Glomerular endothelial cell (primary cell): ENCODE data around the gene PHF2. TPM values are rescaled to one million over a fixed set of nuclear protein-coding genes. Genes with fewer than 3 reads are reported as not detected.
"Not testable (repeated sequence)": the region's sequence is repeated elsewhere in the genome, so short reads cannot be mapped to it uniquely, and the experiment has no call there.

Source experiments
- DNase-seq: peaks from one replicate; pipeline ENCODE4 v3.0.0-alpha.2; 2011; ENCODE audit warnings: low read depth, low spot score; ENCODE audit errors: extremely low read depth
- total RNA-seq: library from RNA; depleted of rRNA; stranded (reverse); fragments of >200 nt; gene quantifications from 2 replicates; pipeline ENCODE4 v1.2.3, GENCODE V29; 2015

Gene PHF2
- total RNA-seq, 1 donor from 2014 or later = 22.9 TPM

DNA sequence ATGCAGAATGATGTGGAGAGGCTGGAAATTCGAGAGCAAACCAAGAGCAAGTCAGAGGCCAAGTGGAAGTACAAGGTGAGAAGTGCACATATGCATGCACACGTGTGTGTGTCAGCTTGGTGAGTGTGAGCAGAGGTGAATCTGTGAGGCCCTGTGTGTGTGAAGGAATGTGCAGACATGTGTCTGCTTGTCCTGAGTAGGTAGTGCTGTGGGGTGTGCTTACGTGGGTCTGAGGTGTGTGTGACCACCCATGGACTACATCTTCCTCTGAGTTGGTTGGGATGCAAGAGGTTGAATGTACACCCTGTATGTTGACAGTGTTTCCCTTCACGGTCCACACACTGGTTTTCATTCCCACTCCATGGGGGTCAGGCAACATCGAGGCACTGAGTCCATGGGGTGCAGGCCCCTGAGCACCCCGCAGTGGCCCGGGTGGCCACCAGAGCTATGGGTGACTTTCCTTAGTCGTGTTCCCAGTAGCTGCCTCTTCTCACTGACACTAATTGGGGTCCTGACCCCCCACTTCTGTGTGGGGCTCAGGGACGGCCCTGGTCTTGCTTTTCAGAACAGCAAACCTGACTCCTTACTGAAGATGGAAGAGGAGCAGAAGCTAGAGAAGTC lies 86.7 kb downstream of the PHF2 start:
- DNase-seq = no peak

DNA sequence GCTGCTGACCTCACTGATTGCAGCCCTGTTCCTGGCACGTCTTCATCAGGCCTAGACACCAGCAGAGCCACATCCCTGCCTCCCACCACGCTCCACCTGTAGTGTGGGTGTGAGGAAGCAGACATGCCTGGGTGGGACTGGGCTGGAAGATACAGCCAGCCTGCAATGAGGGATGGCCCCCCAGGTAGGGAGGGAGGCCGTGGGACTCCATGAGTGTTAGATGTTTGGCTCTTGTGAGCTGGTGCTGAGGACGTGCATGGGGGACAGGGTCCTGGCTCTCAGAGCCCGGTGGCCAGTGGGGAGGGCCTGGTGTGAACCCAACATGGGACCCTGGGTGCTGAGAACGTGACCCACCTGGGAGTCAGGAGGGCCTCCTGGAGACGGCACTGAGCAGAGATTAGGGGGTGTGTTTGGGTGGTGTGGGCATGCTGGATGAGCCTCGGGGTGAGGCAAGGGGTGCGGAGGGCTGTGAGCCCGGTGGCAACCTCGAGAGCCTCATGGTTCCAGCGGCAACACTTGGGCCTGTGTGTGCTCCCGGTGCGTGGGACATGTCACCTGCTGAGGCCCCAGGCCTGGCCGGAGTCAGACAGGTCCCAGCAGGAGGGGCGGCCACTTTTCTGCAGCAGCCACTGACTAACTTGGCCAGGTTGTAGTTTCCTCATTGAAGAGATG lies 87.6 kb downstream of the PHF2 start:
- DNase-seq = no peak

DNA sequence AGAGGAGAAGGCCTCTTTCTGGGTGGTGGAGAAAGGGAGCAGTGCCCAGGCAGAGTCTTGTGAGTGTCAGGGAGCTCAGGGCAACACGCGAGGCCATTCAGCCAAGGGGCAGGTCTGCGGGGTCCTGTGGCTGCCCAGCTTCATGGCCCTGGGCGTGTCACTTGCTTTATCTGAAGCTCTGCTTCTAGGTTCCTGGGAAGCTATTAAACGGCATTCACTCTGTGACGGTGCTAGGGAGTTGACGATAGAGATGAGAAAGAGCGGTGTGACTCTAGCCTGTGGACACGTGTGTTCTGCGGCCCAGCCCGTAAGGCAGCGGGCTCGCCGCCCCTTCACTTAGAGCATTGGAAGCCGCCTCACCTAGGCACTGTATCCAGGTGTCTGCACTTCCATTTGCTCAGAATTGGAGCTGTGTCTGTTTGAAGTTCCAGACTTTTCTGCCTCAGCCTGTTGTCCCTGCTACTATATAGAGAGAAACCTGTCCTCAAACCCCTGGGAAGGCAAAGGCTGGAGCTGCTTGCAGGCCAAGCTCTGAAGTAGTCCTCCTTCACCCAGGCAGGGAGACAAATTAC lies 88.3 kb downstream of the PHF2 start:
- DNase-seq = no peak

DNA sequence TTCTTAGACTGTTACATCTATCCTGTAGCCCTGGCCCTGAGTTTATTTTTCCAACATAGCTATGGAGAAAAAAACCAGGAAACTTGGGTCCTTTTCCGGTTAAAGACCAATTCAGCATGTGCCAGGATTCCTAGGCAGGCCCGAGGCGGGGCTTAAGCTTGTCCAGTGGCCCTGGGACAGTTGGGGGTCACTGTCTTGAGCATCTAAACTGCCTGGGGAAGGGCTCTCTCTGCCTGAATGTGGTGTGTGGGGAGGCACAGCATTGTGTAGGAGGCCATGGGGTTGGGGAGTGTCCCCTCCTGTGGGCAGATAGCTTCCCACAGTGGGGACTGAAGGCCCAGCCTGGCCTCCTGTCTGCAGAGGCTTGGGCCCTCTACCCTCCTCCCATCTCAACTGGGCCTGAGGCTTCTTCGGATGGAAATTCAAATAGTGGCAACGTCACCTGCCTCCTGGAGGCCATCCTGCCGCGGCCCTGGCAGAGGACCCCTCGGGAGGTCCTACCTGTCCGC lies 88.8 kb downstream of the PHF2 start:
- no peak for DNase-seq

DNA sequence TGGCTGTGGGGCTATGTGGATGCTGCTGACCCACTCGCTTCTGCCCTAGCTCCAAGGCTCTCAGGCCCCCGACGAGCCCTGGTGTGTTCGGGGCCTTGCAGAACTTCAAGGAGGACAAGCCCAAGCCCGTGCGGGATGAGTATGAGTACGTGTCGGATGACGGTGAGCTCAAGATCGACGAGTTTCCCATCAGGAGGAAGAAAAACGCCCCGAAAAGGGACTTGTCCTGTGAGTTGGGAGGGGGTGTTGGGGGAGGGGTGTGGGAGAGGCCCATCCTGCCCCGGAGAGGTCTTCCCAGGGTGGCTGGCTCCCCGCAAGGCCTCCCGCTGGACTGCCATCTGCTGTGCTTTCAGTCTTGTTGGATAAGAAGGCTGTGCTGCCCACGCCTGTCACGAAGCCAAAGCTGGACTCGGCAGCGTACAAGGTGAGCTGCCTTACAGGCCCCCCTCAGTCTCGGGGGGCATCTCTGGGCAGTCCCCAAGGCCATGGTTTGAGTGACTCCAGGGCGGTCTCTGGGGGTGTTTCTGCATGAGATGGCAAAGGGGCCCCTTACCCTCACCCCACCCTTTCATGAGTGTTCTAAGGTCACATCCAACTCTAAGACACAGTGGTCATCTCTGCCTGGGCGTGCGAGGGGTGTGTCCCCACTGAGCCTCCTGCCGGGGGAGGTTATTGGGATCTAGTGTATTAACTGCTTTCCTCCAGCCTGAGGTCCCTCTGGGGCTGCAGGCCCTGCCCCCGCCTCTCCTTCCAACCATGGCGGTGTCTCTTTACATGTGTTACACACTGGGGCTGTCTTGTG lies 89.5 kb downstream of the PHF2 start:
- no peak for DNase-seq

DNA sequence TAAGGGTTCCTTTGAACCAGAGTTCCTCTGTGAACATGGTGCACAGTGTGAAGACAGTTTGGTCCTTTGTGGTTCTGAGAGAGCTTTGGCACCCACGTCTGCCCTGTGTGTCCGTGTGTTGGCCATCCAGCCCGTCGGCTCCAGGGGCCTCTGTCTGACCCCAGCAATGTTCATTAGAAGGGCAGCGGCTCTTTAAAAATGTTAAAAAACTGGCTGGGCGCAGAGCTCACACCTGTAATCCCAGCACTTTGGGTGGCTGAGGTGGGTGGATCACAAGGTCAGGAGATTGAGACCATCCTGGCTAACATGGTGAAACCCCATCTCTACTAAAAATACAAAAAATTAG lies 90.0 kb downstream of the PHF2 start:
- not testable (repeated sequence) for DNase-seq

DNA sequence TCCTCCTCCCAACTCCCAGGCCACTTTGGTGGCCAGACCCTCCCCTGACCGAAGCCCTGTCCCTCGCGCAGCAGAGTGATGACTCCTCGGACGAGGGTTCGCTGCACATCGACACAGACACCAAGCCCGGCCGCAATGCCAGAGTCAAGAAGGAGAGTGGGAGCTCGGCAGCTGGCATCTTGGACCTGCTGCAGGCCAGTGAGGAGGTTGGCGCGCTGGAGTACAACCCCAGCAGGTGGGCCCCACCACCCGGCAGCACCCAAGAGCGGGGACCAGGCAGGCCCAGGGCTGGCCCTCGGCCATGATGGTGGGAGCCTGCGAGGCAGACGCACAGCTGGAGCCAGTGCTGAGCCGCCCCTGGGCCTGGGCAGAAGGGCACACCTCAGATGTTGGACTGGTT lies 90.6 kb downstream of the PHF2 start:
- no peak for DNase-seq

DNA sequence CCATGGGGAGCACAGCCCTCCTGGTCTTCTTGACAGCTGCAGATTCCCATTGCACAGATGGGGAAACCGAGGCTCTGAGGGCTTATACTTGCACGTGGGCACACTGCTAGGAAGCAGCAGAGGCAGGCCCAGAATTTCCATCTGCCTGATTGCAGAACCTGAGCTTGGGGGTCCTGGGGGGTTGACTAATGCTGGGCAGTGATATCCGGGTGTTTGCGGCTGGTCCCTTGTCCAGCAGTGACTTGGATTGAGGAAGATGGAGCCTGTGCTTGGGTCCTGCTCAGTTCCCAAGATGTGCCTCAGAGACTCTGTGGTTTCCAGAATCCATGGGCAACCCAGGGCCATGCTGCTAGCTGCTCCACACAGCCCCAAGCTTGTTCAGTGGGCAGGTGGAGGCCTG lies 91.2 kb downstream of the PHF2 start:
- no peak for DNase-seq

DNA sequence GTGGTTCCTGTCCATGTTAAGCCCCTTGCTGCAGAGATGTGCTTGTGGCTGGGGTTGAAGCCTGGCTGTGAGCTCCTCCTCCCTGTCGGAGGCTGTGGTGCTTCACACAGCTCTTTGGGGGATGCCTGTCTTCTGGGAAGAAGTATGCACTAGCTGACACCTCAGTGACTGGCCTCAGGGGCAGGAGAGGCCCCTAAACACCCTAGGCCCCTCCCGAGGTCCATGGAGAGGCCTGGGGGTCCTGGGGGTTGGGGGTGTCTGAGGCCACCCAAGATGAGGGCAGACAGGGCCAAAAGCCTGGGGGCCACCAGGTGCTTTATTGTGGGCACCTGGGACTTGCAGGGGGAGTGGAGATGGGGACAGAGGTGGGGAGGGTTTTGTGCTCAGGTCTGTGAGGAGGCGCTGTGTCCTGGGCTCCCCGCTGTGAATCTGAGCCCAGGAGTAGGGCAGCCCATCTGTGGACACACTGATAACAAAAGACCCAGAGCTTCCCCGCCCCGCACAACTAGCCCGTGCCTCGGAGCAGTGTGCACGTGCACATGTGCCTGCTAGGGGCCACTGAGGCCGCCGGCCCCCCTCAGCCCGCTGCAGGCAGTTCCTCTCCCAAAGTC lies 92.0 kb downstream of the PHF2 start:
- no peak for DNase-seq

DNA sequence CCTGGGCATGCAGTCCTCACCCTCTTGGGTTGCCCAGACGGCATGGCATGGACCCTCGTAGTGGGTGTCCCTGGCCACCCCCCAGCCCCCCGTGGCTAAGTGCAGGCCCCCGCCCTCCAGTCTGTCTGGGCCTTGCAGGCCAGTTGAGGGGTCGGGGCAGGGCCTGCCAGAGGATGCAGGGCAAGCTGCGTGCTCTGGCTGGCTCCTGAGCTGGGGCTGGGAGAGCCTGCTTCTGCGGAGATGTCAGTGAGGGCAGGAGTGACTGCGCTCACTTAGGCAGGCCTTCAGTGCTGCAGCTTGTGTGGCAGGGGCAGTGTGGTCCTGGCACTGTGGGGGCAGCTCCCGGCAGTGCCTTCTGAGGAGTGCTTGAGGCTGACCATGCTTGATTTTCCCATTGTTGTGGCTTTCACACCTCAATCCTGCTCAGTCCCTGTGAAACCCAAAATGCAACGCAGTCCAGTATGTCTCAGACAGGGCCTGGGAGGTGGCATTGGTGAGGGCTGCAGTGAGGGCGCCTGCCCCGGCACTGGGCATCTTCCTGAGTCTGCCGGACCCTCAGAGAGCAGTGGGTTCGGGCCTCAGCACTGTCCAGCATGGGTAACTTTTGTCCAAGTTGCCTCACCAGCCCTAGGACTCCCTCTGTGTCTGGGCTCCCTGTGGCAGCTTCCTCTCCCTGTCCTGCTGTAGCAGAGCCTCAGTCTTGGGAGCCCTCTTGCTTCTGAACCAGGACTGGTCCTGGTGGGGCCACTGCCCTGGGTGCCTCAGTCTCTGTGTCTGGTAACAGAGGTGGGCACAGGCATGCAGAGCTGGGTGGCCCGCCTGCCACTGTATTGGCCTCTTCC lies 93.0 kb downstream of the PHF2 start:
- no peak for DNase-seq

DNA sequence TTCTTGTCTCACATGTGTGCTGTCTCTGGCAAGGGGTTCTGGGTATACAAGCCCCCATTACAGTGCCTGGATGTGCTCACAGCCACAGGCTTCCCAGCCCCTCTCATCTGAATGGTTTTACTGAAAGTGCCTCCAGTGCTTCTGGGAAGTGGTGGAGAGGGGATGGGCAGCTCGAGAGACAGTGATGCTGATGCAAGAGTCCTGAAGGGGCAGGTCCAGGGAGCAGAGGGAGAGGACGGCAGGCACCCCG lies 93.5 kb downstream of the PHF2 start:
- no peak for DNase-seq

DNA sequence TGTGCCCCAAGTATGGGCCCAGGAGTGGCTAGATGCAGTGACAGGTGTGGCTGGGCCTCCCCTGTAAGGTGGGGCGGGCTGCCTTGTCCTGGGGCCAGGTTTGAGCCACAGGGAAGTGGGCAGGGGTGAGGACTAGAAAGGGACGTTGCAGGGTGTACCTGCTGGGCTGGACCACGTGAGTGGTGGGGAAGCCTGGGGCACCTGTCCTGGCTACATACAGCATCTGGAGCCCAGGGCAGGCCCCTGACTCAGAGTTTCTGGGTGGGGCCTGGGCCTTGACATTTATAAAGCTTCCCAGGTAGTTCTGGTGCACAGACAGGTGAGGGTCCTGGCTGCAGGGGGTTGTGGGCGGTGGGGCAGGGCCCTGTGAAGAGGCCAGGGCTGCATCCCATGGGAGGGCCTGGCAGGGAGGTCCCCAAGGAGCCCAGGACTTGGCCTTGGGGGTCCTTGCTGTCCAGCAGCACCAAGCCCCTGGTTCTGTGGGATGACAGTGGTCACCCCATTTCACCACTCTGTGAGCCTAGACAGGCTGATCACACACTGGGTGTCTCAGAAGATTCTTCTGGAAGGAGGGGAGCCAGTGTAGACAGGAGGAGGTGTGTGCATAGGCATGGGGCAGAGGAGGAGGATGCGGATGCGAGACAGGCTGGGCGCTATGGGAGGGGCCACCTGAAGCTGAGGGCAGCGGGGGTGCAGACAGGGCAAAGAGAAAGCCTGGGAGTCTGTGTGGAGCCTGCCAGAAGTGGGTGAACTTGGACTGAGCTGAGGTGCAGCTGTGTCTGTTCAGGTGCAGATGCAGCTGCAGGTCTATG lies 94.0 kb downstream of the PHF2 start:
- no peak for DNase-seq

DNA sequence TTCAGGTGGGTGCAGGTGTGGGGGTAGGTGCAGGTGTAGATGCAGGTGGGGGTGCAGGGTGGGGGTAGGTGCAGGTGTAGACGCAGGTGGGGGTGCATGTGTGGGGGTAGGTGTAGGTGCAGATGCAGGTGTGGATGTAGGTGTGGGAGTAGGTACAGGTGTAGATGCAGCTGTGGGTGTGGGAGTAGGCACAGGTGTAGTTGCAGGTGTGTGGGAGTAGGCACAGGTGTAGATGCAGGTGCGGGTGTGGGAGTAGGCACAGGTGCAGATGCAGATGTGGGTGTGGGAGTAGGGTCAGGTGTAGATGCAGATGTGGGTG lies 94.6 kb downstream of the PHF2 start:
- no peak for DNase-seq

DNA sequence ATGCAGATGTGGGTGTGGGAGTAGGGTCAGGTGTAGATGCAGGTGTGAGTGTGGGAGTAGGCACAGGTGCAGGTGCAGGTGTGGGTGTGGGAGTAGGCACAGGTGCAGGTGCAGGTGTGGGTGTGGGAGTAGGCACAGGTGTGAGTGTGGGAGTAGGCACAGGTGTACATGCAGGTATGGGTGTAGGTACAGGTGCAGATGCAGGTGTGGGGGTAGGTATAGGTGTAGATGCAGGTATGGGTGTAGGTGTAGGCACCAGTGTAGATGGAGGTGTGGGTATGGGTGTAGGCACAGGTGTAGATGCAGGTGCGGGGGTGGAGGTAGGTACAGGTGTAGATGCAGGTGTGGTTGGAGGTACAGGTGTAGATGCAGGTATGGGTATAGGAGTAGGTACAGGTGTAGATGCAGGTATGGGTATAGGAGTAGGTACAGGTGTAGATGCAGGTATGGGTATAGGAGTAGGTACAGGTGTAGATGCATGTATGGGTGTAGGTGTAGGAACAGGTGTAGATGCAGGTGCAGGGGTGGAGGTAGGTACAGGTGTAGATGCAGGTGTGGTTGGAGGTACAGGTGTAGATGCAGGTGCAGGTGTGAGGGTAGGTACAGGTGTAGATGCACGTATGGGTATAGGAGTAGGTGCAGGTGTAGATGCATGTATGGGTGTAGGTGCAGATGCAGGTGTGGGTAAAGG lies 96.1 kb downstream of the PHF2 start:
- DNase-seq = not testable (repeated sequence)

DNA sequence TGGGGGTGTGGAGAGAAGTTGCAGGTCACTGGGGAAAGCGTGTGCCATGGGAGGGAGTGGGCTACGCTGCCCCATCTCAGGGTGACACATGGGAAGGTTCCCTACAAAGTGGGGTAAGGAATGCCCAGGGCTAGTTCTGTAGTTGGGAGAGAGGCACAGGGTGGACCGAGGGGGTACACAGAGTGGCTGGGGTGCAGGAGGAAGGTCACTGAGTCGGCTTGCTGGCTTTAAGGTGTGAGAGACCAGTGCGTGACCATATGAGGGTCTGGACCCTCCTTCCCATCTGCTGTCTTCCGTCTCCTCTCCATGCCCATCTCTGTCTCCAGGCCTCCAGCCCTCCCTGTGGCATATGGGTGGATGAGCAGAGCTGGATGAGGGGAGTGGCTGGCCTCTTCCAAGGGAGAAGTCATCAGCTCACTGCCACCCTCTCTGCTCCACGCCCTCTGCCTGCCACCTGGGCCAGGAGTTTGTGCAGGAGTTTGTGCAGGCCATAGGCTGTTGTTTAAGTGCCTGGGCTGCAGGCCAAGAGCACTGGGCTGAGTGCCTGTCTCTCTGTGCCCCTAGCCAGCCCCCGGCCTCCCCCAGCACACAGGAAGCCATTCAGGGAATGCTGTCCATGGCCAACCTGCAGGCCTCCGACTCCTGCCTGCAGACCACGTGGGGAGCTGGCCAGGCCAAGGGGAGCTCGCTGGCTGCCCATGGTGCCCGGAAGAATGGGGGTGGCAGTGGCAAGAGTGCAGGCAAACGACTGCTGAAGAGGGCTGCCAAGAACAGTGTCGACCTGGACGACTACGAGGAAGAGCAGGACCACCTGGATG lies 96.8 kb downstream of the PHF2 start:
- no peak for DNase-seq

DNA sequence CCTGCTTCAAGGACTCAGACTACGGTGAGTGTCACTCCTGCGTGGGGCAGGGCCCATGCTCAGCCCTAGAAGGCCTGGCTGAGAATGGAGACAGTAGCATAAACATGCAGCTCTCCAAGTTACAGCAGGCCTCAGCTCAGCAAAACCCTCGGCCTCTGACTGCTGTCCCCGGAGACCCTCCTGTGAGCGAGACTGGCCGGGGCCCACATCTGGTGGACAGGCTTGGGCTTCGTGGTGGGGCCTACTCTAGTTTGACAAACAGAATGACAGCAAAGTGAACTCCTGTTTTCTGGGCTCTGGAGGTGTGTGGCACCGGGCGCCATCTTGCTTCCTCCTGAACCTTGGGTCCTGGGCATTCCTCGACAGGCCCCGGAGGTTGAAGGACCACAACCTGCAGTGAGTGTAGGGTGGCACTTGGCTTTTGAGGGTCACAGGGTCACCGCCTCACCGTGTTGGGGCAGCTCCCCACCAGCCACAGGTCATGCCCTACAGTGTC lies 97.5 kb downstream of the PHF2 start:
- DNase-seq = no peak

DNA sequence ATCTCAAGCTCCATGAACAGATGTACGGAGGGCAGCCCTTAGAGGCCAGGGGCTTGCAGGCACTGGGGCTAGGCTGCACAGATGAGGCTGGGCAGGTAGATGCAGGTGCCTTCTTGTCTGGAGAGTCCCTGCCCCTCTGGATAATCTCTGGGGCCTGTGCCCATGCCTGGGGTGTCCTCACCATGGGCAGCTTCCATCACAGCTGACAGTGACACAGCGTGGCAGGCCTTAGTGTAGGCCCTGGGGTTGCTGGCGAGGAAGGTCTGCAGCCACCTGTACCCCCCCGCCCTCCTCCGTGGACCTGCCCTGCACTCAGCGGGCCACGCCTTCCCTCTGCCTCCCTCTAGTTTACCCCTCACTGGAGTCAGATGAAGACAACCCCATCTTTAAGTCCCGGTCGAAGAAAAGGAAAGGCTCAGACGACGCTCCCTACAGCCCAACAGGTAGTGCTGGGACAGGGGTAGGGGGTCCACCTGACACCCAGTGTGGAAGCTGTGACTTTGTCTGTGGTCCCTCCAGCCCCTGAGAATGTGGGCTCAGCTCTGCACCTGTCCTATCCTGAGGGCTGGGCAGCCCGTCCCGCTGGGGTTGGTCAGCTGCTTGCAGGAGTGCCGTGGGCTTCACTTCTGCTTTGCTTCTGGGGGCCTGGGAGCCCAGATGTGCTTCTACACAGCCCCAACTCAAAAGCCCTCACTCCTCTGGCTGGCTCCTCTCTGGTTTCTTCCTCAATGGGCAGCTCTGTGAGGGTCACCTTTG lies 98.4 kb downstream of the PHF2 start:
- no peak for DNase-seq
